ENCODE data around the gene SLC17A5.
A peak's percentile ranks its signal among the peaks of the same experiment; 100 is the strongest.
"Not testable (repeated sequence)": the region's sequence is repeated elsewhere in the genome, so short reads cannot be mapped to it uniquely, and the experiment has no call there.

Gene SLC17A5

DNA sequence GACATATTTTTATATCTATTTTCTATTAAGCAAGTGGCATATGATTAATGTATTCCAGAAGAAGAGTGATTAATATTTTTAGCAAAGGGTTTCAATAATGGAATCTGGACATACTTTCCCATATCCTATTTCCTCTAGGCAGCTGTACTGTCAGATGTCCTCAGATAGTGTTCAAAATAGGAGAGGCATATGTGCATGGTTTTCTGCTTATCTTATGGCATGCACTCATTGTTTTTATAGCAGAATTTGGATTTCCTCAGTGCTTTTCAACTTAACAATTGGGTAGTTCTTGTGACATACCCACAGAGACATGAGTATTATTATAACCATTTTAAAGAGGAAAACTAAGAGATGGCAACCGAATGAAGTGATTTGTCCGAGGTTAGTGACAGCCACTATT lies 12.6 kb upstream of the SLC17A5 start:
- no peak for DNase-seq (ENCODE audit: low read depth)

DNA sequence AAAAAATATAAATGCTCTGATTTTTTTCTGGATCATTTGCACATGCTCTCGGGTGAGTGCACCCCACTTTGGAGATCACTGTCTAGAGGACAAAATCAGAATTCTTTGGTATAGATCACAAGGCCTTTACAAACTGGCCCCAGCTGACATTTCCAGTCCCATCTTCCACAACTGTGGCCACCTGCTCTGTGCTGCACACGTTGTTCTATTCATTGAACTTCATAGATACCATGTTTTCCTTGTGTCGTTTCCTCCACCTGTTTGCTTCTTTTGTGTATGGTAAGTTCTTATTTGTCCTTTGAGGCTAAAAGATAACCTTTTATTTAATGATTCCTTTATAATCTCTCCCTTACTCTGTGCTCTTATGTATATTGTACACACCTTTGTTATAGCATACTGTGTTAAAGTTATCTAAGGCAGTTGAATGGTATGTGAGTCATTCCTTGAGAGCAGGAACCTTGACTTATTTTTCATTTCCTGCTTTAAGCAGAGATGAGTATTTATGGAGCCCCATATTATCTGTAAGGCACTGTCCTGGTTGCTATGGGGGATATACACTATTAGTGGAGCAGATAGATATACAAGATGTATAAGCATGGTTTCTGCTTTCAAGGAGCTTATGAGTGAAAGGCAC lies 12.0 kb upstream of the SLC17A5 start:
- DNase-seq (ENCODE audit: low read depth): no peak

DNA sequence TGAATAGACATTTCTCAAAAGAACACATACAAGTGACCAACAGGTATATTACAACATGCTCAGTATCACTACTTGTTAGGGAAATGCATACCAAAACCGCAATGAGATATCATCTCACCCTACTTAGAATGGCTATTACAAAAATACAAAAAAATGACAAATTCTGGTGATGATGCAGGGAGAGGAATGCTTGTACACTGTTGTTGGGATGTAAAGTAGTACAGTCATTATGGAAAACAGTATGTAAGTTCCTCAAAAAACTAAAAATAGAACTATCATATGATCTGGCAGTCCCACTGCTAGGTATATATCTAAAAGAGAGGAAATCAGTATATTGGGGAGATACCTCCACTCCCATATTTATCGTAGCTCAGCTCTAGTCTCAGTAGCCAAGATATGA lies 10.9 kb upstream of the SLC17A5 start:
- DNase-seq (ENCODE audit: low read depth): no peak

DNA sequence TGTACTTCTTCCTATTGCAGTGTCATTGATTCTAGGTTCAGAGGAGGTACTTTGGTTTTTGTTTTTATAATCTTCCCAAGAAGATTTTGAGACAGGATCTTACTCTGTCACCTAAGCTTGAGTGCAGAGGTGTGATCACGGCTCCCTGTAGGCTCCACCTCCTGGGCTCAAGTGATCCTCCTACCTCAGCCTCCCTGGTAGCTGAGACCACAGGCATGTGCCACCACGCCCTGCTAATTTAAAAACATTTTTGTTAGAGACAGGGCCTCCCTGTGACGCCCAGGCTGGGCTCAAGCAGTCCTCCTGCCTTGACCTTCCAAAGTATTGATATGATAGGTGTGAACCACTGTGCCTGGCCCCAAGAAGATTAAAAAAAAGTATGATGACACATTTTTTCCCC lies 3.4 kb upstream of the SLC17A5 start:
- DNase-seq (ENCODE audit: low read depth): no peak

DNA sequence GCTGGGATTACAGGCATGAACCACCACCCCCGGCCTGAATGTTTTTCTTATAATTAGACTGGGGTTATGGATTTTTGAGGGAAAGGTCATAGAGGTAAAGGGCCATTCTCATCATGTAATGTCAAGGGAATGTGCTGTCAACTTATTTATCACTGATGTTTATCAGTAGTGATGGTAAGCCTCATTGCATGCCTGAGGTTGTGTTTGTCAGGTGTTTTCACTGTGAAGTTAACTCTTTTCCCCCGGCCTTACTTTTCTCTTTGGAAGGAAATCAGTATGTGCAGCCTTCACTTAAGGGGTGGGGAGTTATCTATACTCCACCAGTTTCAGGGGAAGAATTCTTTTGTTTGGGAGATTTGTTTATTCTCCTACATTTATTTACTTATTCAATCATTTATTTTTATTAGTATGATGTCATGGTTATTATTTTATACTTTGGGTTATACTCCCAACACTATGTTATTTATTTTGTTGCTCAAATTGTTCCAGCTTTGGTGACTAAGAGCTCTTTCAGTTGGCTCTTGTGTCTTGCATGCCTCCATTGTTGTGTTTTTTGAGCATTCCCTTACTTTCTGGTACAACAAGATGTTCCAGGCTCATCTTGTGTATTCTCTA lies 2.8 kb upstream of the SLC17A5 start:
- DNase-seq (ENCODE audit: low read depth): peak; percentile 10

DNA sequence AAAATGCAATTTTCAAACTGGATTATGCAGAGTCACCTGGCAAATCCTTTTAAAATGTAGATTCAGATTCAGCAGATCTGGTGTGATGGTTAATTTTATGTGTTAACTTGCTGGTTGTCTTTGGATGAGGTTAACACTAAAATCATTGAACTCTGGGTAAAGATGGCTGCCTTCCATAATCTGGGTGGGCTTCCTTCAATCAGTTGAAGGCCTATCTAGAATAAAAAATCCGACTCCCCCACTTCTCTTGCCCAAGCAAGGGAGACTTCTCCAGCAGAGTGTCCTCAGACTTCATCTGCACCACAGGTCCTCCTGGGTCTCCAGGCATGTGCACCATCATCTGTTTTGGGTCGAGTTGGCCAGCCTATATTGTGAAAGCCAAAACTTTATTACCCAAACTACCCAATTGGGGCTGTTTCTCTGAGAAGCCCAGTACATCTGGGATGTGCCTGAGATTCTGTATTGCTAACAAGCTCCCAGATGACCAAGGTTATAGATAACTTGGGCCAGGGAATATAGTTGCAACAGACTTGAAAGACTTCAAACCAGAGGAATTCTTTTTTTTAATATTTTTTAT lies 1.6 kb upstream of the SLC17A5 start:
- peak; percentile 15 for DNase-seq (ENCODE audit: low read depth)

DNA sequence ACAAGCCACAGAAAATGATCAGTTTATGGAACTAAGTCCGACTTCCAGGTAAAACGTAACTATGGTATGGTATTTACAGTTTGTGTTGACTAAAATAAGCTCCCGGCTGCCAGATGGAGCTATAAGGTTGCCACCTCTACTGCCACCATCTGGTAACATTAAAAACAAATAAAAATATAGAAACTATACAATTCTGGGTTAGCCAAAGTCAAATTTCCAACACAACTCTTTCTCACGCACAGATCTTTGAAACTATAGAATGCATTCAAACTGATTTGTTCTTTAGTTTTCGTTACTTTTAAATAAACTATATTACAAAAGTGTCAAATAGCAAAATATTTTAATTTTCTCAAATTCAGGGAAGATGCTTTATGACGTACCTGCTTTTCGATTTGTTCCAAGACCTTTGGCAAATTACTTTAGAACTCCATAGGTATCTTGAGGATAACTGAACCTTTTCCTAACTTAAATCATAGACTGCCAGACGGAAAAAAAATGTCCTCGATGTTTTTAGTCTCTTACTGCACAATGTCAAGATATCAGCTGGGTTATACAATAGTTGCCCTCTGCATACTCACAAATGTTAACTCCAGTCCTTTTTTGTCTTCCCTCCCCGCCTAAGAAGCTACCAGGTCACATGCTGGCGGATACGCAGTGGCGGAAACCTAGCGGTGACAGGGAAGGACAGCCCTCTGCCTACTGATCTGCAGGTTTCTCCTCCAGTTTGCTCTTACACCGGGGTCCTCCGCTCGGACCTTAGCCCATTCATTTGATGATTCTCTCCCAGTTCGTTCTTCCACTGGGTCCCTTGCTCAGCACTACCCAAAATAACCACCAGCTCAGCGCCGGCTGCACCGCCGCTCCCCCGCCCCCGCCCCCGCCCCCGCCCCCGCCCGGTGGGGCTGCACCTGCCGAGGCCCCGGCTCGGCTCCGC lies 888 bp downstream of the SLC17A5 start:
- peak; percentile 33 for DNase-seq (ENCODE audit: low read depth)

DNA sequence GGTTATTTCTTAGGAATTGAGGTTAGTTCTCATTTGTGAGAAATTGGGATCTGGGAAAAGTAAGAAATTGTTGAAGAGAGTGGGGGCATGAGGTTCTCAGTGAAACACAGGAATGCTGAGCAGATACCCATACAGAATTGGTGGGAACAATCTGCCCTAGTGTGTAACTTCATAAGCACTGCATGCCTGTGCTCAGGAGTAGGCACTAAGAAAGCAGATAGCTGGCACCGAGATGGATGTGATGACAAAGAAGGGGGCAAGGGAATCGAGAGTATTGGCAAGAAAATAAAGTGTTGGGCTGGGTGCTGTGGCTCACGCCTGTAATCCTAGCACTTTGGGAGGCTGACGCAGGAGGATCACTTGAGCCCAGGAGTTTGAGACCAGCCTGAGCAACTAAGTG lies 4.0 kb downstream of the SLC17A5 start:
- no peak for DNase-seq (ENCODE audit: low read depth)

DNA sequence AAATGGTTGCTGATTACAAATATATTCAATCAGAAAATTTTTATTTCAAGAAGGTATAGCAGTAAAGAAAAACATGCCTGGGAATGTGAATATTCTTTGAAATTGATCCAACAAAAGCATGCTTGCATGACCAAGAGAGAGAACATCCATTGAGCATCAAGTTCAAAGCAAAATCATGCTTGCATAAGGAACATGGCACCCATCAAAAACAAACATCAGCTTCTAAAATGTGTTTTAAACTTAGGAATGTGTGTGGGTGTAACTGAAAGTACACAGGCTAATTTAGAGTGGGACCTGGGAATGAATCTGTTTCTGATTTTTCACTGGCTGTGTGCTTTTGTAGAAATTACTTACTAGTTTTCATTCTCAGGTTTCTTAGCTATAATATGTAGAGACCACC lies 5.6 kb downstream of the SLC17A5 start:
- peak; percentile 41 for DNase-seq (ENCODE audit: low read depth)

DNA sequence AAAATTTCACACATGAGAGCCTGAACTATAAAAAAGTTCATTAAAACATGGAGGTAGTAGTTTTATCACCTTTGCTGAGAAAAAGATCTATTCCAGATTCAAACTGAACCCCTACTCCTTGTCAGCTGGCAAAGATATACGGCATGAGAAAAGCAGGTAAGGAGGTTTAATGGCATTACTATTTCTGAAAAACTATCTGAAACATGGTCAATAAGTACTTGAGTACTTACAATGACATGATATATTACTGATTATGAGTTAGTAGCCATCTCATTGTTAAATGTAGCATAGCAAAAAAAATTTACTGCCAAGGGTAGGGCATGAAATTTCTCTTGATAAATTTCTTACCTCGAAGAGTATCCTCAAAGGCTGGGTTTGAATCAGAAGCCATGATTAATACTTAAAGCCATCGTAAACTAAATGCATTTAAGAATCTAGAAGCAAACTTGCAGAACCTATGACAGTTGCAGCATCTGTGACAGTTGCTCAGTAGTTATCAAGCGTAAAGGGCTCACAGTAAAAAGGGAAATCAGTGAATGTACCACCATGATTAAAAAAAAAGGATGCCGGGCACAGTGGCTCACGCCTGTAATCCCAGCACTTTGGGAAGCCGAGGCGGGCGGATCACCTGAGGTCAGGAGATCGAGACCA lies 8.7 kb downstream of the SLC17A5 start:
- no peak for DNase-seq (ENCODE audit: low read depth)

DNA sequence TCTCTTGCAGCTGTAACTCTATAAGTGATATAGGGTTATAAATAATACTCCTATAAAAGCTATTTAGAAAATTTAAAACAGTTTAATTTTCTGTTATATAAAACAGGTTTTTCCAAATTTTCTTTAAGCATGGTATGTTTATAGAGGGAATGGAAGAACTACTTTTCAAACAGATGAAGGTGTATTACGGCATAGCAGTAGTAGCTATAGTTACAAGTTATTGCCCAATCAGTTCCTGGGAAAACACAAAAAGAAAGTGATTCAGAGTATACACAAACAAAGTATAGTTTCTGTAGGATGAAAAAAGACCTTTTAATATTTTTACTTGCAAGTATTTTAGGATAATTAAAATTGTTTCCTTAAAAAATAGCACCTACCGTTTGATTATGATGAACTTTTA lies 9.8 kb downstream of the SLC17A5 start:
- no peak for DNase-seq (ENCODE audit: low read depth)

DNA sequence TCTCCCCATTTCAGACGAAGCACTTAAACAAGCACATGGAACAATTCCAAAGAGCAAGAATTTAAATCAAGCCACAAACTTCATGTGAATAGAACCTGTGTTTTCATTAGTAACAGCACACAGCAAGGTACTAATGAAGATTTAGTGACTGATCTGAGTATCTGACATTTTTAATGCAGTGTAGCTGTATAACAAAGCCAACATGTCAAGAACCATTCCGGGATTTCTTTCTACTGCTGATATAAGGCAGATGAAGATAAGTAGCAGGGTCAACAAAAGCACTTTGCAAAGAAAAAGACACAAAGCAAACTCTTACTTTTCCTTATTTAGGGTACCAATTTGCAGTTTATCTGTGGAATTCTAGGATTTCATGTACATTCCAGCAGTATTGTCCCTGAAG lies 11.3 kb downstream of the SLC17A5 start:
- no peak for DNase-seq (ENCODE audit: low read depth)

DNA sequence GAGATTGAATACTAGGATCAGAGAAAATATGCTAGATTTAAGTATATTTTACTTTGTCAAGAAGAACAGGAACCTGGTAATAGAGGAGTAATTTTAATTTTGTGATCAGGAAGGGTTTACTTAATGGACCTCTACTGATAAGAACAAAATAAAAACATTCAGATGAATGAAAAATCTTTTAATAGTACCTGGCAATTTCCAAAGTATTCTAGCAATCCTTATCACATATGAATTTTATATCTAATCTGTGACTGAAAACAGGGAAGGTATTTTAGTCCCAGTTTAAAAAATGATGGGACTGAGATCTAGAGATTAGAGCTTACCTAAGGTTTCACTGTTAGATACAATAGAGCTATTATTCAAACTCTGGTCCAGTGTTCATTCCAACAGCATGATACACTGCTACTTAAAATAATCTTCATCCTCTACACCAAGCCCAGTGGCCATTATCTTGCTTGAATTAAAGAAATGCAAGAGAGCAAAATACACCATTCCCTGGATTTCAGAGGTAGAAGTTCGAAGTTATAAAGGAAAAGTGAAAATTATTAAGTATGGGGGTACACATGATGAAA lies 13.5 kb downstream of the SLC17A5 start:
- DNase-seq (ENCODE audit: low read depth): no peak

DNA sequence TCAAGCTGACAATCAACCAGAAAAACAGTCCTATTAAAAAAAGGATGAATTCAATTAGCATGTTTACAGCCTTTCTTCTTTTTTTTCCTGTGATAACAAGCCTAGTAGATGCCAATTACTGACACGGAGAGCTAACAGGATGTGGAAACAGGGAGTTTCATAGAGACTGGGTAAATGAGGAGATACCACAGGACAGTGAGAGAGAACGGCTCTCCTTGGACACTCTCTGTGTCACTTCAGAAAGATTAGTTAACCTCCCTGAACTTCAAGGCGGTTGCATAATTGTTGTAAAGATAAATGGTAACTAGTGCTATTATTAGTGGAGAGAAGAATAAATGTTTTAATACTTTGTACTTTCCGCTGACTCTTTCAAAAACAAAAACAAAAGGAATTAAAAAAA lies 14.8 kb downstream of the SLC17A5 start:
- no peak for DNase-seq (ENCODE audit: low read depth)

DNA sequence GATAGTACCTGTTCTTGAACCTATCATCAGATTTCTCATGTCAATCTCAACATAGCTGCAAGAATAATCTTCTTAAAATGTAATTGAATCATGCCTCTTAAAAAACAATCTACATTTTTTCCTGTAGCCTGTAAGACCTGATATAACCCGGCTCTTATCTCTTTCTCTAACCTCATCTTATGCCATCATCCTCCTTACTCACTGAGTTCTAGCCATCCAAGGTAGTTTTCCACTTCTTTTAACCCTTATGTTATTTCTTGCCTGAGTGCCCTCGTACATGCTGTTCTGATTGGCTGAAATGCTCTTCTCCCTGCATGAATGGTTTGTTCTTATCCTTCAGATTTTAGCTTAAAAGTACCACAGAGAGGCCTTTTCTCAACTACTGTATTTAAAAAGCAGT lies 16.4 kb downstream of the SLC17A5 start:
- DNase-seq (ENCODE audit: low read depth): no peak

DNA sequence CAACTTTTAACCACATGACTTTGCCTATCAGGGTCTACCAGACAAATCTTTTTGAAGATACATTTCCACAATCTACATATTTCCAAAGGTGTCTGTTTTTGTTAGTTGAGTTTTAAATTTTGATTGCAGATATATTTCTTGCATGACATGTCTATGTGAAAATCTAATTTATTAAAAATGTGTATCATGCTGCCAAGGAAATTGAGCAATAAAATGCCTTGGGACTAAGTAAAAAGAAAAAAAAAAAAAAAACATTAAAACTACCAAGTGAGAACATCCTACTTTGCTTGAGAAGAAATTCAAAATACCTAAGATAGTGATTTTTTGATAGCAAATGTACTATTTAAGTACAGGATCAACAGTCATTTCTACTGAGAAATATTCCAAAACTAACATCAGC lies 17.7 kb downstream of the SLC17A5 start:
- peak; percentile 57 for DNase-seq (ENCODE audit: low read depth)

DNA sequence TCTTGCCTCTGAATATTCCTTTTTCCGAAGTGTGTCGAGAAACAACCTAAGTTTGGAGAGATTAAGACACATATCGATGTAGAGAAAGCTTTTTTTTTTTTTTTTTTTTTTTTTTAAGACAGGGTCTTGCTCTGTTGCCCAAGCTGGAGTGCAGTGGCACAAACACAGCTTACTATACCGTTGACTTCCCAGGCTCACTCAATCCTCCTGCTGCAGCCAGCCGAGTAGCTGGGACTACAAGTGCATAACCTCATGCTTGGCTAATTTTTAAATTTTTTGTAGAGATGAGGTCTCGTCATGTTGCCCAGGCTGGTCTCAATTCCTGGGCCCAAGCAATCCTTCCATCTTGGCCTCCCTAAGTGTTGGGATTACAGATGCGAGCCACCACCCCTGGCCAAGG lies 21.4 kb downstream of the SLC17A5 start:
- DNase-seq (ENCODE audit: low read depth): no peak

DNA sequence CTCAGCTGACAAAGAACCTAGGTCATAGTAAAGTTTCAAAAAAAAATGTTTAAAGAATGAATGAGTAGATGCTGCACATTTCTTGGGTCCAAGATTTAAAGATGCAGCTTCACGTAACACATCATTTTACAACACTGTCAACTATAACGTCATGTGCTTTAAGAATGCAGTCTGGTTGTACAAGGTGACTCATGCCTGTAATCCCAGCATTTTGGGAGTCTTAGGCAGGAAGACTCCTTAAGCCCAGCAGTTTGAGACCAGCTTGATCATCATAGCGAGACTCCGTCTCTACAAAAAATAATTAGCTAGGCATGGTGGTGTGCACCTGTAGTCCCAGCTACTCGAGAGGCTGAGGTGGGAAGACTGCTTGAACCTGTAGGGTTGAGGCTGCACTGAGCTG lies 21.9 kb downstream of the SLC17A5 start:
- no peak for DNase-seq (ENCODE audit: low read depth)

DNA sequence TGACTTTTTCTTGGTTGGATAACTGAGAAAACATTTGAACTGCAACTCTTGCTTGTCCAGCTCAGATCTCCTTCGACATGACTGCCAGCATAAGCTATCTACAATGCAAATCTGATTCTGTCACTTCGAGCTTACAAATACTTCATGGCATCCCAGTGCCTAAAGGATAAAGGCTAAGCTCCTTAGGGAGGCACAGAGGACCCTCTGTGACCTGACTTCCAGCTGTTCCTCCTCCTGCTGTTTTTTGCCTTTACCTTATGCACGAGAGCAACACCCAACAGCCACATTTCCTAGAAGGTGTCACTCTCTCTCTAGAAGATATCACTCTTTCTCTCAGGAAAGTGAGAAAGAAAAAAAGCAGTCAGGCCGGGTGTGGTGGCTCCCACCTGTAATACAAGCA lies 23.4 kb downstream of the SLC17A5 start:
- no peak for DNase-seq (ENCODE audit: low read depth)

DNA sequence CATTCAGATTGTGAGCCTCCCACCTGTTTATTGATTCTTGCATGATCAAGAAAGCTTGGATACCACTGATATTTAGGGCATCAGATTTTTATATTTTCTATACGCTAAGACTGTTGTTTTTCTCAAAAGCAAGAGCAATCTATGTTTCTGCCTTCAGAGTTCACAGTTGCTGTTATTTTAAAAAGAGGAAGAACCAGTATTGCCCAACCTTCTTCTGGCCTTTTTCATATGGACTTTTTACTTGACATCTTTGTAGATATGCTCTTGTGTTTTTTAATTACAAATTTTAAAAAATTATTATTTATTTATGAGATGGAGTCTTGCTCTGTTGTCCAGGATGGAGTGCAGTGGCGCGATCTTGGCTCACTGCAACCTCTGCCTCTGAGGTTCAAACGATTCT lies 28.9 kb downstream of the SLC17A5 start:
- no peak for DNase-seq (ENCODE audit: low read depth)

DNA sequence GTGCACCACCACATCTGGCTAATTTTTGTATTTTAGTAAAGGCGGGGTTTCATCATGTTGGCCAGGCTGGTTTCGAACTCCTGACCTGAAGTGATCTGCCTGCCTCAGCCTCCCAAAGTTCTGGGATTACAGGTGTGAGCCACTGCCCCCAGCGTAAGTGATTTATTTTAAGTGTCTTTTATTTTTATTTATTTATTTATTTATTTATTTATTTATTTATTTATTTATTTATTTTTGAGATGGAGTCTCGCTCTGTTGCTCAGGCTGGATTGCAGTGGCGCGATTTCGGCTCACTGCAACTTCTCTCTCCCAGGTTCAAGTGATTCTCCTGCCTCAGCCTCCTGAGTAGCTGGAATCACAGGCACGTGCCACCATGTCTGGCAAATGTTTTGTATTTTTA lies 30.3 kb downstream of the SLC17A5 start:
- DNase-seq (ENCODE audit: low read depth): not testable (repeated sequence)

DNA sequence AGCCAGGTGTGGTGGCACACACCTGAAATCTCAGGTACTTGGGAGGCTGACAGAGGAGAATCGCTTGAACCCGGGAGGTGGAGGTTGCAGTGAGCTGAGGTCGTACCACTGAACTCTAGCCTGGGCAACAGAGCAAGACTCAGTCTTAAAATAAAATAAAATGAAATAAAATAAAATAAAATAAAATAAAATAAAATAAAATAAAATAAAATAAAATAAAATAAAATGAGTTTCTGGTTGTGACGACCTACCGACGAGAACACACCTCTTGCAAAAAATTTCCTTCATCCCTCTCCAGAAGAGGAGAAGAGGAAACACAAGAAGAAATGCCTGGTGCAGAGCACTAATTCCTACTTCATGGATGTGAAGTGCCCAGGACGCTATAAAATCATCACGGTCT lies 35.7 kb downstream of the SLC17A5 start:
- not testable (repeated sequence) for DNase-seq (ENCODE audit: low read depth)
